Measurements from ENCODE around the gene SLC29A1. TPM values are rescaled to one million over a fixed set of nuclear protein-coding genes. Genes with fewer than 3 reads are reported as not detected.

Gene SLC29A1
- total RNA-seq, 1 donor from 2014 or later, result 125 TPM

DNA sequence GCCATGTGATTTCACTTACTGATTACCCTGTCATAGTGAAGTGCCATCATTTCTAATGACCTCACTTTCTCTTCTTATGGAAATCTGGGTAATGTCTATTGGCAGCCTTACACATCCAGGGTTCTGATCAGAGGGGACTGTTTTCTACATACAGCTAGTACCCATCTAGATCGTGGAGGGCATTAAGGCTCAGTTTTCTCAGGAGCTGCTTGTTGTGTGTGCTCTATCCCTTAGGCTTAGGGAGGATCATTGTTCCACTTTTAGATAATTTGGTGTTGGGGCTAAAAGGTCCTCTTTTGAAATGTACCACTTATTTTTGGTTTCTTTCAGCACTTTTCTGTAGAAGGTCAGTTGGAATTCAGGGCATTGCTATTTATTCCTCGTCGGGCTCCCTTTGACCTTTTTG, 27.3 kb downstream of the SLC29A1 start:
- intact Hi-C loops (cut with micrococcal nuclease), result no loop called here
- H3K27me3 Mint-ChIP-seq (ENCODE audit: low read depth), result peaks cover 3% of the 10 kb centered on the region
- peaks cover 90% of the 10 kb centered on the region for H3K36me3 Mint-ChIP-seq (ENCODE audit: low read depth)
- DNase-seq (ENCODE audit: low spot score), result no peak
- H3K9me3 Mint-ChIP-seq, result no peaks in the 10 kb centered on the region
- peak overlapping the region; percentile 96 for H3K4me3 Mint-ChIP-seq (ENCODE audit: low read depth)
- no peak overlapping the region for H3K27ac Mint-ChIP-seq
- peaks cover 51% of the 10 kb centered on the region for H3K4me1 Mint-ChIP-seq (ENCODE audit: low read depth)

DNA sequence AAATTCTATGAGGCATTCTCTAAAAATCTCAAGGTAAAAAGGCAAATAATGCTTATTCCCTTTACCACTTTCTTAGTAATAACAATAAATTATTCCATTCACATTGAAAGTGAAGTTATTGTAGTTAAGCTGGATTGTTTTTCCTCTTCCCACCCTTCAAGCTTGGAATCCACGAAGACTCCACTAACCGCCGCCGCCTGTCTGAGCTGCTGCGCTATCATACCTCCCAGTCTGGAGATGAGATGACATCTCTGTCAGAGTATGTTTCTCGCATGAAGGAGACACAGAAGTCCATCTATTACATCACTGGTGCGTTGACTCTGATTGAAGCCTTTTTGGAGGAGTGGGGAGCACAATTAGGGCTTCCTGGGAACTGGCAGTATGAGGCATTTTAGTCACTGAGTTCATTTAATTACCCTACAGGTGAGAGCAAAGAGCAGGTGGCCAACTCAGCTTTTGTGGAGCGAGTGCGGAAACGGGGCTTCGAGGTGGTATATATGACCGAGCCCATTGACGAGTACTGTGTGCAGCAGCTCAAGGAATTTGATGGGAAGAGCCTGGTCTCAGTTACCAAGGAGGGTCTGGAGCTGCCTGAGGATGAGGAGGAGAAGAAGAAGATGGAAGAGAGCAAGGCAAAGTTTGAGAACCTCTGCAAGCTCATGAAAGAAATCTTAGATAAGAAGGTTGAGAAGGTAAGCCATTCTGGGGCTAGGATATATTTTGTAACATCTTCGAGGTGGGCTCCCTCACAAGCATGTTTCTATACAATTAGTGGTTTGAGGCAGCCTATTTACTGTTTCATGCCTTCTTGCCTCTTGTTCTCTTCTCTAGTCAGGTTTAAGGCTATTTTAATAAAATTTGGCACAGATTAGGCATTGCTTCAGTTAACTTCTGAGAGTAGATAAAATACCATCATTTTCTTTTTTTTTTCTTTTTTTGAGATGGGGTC, 28.5 kb downstream of the SLC29A1 start:
- Mint-ChIP-seq H3K36me3 (ENCODE audit: low read depth) (peaks cover 96% of the 10 kb centered on the region), H3K4me1 (ENCODE audit: low read depth) (peaks cover 59% of the 10 kb centered on the region), H3K27ac (peak overlapping the region; percentile 25)

DNA sequence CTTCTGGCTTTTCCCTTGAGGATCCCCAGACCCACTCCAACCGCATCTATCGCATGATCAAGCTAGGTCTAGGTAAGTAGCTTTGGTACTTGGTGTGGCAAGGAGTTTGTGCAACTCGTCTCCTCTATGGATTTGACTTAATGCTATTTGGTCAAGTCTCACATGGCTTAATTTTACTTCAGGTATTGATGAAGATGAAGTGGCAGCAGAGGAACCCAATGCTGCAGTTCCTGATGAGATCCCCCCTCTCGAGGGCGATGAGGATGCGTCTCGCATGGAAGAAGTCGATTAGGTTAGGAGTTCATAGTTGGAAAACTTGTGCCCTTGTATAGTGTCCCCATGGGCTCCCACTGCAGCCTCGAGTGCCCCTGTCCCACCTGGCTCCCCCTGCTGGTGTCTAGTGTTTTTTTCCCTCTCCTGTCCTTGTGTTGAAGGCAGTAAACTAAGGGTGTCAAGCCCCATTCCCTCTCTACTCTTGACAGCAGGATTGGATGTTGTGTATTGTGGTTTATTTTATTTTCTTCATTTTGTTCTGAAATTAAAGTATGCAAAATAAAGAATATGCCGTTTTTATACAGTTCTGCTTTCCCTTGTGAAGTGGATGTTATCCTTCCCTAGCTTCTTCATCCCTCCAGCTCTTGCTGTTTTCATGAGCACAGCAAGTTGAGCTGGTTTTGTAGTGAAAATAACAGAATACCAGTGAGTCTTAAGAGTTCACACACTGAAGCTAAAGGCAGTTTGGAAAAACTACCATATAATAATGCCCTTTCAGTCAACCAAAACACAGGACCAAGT, 30.1 kb downstream of the SLC29A1 start:
- intact Hi-C loops (cut with micrococcal nuclease), result no loop called here
- peak; percentile 49 for DNase-seq (ENCODE audit: low spot score)
- H3K4me1 Mint-ChIP-seq (ENCODE audit: low read depth), result peaks cover 64% of the 10 kb centered on the region
- peaks cover 86% of the 10 kb centered on the region for H3K36me3 Mint-ChIP-seq (ENCODE audit: low read depth)
- H3K27me3 Mint-ChIP-seq (ENCODE audit: low read depth), result no peaks in the 10 kb centered on the region
- peak overlapping the region; percentile 23 for H3K4me3 Mint-ChIP-seq (ENCODE audit: low read depth)
- no peaks in the 10 kb centered on the region for H3K9me3 Mint-ChIP-seq
- H3K27ac Mint-ChIP-seq, result peak overlapping the region; percentile 55

More for the DNA sequence above, 28.5 kb downstream of the SLC29A1 start:
- intact Hi-C loops (cut with micrococcal nuclease), result no loop called here
- Mint-ChIP-seq H3K27me3 (ENCODE audit: low read depth) (peaks cover 2% of the 10 kb centered on the region), H3K9me3 (no peaks in the 10 kb centered on the region), H3K4me3 (ENCODE audit: low read depth) (peak overlapping the region; percentile 32)
- no peak for DNase-seq (ENCODE audit: low spot score)

DNA sequence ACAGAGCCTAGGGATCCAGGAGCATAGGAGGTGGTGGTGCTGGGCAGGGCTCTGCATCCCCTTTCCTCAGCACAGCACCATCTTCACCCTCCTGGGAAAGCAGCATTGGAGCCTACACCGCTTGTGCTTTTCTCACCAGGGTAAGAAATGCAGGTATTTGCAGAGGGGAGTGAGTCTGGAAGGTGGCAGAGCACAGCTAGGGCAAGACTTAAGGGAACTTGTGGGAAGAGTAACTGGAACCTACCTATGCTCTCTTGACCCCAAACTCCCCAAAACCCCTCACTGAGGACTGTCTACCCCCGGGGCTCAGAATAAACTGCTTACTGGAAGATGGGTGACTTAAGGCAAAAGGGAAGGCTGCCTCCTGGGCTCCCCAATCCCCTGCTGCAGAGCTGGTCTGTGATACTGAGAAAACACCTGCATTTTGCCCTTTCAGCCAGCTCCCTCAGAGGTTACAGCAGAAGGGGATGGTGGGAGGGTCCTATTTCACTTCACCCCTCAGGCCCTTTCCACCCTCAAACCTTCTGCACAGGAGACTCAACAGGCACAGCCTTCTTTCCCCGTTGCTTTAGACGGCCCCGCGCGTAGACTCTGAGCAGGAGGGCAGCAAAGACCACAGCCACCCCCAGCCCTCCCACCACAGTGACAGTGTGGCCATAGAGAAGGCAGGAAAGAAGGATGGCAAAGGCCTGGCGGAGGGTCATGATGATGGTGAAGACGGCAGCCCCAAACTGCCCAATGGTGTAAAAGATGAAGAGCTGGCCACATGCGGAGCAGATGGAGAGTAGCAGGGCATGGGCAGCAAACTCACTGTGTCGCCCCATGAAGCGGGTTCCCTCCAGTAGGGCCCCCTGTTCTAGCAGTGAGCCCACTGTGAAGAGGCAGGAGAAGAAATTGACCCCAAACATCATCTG, 31.1 kb downstream of the SLC29A1 start:
- Mint-ChIP-seq H3K27me3 (ENCODE audit: low read depth) (no peaks in the 10 kb centered on the region), H3K4me3 (ENCODE audit: low read depth) (peak overlapping the region; percentile 11), H3K36me3 (ENCODE audit: low read depth) (peaks cover 84% of the 10 kb centered on the region), H3K4me1 (ENCODE audit: low read depth) (peaks cover 63% of the 10 kb centered on the region), H3K27ac (peak overlapping the region; percentile 72), H3K9me3 (no peaks in the 10 kb centered on the region)
- DNase-seq (ENCODE audit: low spot score), result no peak
- intact Hi-C loops (cut with micrococcal nuclease), result loop anchor here (5.0 kb wide), 2 partner anchors 482 to 617 kb away; partner anchors contain the start of genes MAD2L1BP and VEGFA

DNA sequence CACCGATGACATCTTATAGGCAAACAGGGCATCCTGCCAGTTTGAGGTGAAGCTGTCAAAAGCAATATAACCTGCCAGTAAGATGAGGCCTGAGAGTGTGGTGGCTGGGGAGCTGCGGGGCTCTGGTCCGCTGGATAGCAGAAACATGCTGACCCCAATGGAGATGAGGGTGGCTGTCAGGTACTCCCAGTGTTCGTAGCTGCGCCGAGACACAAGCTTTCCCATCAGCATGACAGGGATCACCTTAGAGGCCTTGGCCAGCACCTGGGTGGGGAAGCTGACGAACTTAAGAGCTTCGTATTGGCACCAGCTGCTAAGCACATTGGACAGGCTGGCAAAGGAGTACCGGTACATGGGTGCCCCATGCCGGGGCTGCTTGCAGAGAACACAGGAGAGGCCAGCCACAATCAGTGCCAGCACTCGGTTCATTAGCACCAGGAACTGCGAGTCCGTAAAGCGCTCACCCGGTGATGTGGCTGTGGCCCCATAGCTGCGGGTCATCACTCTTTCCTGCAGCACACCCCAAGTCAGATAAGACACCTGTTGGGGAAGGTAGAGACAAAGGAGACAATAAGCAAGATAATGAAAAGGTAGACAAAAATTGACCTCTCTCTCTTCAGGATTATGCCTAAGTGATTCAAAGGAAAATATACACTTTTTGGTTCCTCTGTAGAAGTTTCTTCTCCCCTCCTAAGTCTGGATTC, 31.9 kb downstream of the SLC29A1 start:
- Mint-ChIP-seq H3K4me3 (ENCODE audit: low read depth) (peak overlapping the region; percentile 84), H3K27ac (peak overlapping the region; percentile 72), H3K36me3 (ENCODE audit: low read depth) (peaks cover 77% of the 10 kb centered on the region), H3K4me1 (ENCODE audit: low read depth) (peaks cover 55% of the 10 kb centered on the region), H3K27me3 (ENCODE audit: low read depth) (no peaks in the 10 kb centered on the region), H3K9me3 (no peaks in the 10 kb centered on the region)
- intact Hi-C loops (cut with micrococcal nuclease), result loop anchor here (5.0 kb wide), 2 partner anchors 483 to 618 kb away; partner anchors contain the start of genes MAD2L1BP and VEGFA
- no peak for DNase-seq (ENCODE audit: low spot score)

DNA sequence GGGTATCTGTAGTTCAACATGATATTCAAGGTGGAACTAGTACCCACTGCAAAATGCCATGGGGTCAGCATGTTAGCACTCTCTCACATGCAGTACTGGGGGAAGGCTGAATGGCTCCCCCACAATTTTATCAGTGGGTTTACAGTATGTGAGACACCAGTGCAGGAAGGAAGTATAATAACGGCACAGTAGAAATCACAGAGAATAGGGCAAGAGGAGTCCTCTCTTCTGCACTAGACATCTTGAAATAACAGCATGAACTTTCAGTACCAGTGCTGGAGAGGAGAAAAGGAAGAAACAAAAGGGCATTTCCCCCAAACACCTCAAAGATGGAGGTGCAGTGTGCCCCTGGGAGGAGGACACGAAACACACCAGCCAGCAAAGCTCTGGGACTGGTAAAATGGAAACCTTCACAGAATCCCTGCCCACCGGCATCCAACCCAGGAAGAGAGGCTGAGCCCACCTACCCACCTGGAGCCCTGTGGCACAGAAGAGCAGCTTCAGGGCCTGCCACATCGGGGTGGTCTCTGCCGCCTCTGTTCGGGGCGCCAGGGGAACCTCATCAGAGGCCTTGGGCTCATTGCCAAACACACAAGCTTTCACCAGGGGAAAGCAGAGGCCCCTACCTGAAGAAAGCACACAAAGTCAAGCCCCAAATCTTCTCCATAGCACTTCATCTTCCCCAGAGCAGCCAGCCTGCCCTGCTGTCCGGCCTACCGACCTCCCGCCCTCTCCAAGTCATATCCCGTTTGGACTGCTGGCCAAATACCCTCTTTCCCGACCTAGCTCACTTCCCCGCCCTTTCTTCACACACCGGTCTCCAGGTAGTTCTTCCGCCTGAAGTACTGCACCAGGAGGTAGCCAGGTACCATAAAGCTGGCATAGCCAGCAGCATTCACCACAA, 32.7 kb downstream of the SLC29A1 start:
- Mint-ChIP-seq H3K4me1 (ENCODE audit: low read depth) (peaks cover 54% of the 10 kb centered on the region), H3K4me3 (ENCODE audit: low read depth) (peak overlapping the region; percentile 84), H3K27me3 (ENCODE audit: low read depth) (no peaks in the 10 kb centered on the region), H3K36me3 (ENCODE audit: low read depth) (peaks cover 77% of the 10 kb centered on the region), H3K9me3 (no peaks in the 10 kb centered on the region), H3K27ac (peak overlapping the region; percentile 72)
- intact Hi-C loops (cut with micrococcal nuclease), result loop anchor here (1.0 to 5.0 kb wide), 5 partner anchors 9 to 619 kb away; partner anchors contain the start of genes HSP90AB1, MAD2L1BP and VEGFA
- DNase-seq (ENCODE audit: low spot score), result no peak

DNA sequence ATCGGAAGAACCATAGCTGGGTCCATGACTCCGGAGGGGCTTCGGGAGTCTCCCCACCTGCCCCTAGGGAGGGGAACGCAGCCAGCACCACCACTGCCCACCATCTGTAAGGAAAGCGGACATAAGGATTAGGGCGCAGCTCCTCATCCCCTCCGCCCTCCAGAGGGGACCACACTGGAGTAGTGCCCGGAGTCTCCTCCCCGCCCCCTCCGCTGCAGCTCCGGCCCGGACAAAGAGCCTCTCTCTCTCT, 33.3 kb downstream of the SLC29A1 start:
- no peaks in the 10 kb centered on the region for H3K9me3 Mint-ChIP-seq
- H3K36me3 Mint-ChIP-seq (ENCODE audit: low read depth), result peaks cover 73% of the 10 kb centered on the region
- H3K27me3 Mint-ChIP-seq (ENCODE audit: low read depth), result no peaks in the 10 kb centered on the region
- intact Hi-C loops (cut with micrococcal nuclease), result loop anchor here (1.0 to 5.0 kb wide), 6 partner anchors 9 to 619 kb away; partner anchors contain the start of genes HSP90AB1, MAD2L1BP, NFKBIE and VEGFA
- H3K4me1 Mint-ChIP-seq (ENCODE audit: low read depth), result peaks cover 54% of the 10 kb centered on the region
- peak overlapping the region; percentile 84 for H3K4me3 Mint-ChIP-seq (ENCODE audit: low read depth)
- no peak for DNase-seq (ENCODE audit: low spot score)
- H3K27ac Mint-ChIP-seq, result peak overlapping the region; percentile 72

DNA sequence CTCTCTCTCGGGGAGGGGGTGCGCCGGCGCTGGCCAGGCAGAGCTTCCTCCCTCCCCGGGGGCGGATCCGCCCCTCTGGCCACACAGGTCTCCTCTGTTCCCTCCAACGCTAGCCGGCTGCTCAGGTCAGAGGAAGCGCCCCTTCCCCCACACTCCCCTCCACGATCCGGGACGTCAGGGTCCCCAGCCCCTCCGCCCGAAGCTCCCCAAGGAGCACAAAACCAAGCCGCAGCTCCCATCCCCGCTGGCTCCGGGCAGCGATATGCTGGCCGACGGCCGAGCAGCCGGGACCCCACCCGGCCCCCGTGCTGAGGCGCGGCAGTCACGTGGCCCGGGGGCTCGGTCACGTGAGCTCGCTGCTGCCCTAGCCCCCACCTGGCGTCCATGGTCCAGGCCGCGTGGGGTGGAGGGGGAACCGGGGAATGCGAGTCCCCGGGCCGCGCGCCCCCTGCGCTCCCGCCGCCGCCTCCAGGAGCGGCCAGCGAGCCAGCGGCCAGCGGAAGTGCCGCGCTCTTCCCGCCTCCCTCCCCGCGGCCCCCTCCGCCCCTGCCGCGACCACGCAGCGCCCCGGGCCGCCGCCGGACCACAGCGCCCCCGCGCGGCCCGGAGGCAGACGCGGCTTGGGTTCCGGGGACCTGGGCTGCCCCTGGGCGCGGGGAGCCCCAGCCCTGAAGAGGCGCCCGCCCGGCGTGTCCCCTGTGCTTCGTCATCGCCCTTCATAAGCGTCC, 33.8 kb downstream of the SLC29A1 start, which contains the start of gene SLC35B2:
Gene SLC35B2 (minus strand): TSS at position 504 of the 728 bp plus-strand sequence. CDS start 118 bp downstream, at position 386.
- DNase-seq (ENCODE audit: low spot score), result peak; percentile 65
- Mint-ChIP-seq H3K4me1 (ENCODE audit: low read depth) (peaks cover 51% of the 10 kb centered on the region), H3K9me3 (no peaks in the 10 kb centered on the region), H3K36me3 (ENCODE audit: low read depth) (peaks cover 73% of the 10 kb centered on the region), H3K4me3 (ENCODE audit: low read depth) (peak within 1 kb of the TSS; percentile 84), H3K27me3 (ENCODE audit: low read depth) (no peaks in the 10 kb centered on the region), H3K27ac (peak within 1 kb of the TSS; percentile 85)
- intact Hi-C loops (cut with micrococcal nuclease), result loop anchor here (1.0 to 5.0 kb wide), 5 partner anchors 8 to 620 kb away; partner anchors contain the start of genes MAD2L1BP, NFKBIE and VEGFA

DNA sequence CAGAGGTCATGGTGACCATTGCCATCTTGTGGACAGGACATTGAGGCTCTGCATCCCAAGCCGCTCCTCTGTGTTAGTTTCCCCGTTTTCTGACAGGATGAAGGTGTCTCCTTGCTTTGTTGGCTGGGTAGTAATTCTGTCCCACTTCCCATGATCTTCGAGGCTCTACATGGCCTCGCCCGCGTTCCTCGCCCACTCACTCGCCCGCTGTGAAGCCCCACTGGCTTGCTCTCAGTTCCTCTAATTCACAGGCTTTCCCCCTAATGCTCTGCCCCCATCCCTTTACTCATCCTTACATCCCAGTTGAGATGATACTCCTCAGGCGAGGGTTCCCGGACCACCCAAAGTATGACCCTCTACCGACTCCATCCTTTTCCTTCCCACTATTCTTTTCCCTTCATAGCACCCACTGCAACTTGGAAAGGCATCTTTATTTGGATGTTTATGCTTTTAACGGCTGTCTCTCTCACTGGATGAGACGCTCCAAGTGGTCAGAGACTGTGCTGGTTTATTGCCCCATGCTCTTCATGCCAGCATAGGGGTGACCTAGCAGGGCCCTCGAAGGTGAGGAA, 34.4 kb downstream of the SLC29A1 start:
- peaks cover 55% of the 10 kb centered on the region for H3K4me1 Mint-ChIP-seq (ENCODE audit: low read depth)
- H3K36me3 Mint-ChIP-seq (ENCODE audit: low read depth), result peaks cover 73% of the 10 kb centered on the region
- peak overlapping the region; percentile 78 for H3K4me3 Mint-ChIP-seq (ENCODE audit: low read depth)
- no peaks in the 10 kb centered on the region for H3K27me3 Mint-ChIP-seq (ENCODE audit: low read depth)
- H3K9me3 Mint-ChIP-seq, result no peaks in the 10 kb centered on the region
- DNase-seq (ENCODE audit: low spot score), result no peak
- intact Hi-C loops (cut with micrococcal nuclease), result loop anchor here (1.0 to 5.0 kb wide), 5 partner anchors 7 to 621 kb away; partner anchors contain the start of genes MAD2L1BP, NFKBIE and VEGFA
- H3K27ac Mint-ChIP-seq, result peak overlapping the region; percentile 85

DNA sequence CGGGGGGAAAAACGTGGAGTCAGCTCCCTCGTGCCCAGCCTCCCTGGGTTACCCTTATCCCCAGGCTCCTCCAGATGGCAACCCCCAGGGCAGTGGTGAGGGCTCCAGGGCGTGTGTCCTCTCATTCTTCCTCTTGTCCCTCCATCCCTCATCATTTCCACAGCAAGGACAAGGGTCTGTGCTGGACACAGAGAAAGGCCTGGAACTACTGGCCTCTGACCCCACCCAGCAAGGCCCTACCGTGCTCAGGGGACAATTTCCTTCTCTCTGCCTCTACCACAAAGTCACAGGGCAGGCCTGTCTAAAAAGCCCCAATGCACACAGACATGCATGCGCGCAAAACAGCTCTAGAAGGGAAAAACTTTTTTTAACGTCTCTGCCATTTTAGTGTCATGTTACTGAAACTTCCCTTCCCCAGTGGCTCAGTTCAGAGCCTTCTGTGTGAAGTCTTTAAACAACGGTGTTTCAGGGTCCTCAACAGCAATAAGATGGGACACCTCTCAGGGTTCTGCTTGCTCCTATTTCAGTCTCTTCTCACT, 35.0 kb downstream of the SLC29A1 start:
- H3K36me3 Mint-ChIP-seq (ENCODE audit: low read depth), result peaks cover 73% of the 10 kb centered on the region
- intact Hi-C loops (cut with micrococcal nuclease), result loop anchor here (5.0 kb wide), 2 partner anchors 486 to 621 kb away; partner anchors contain the start of genes MAD2L1BP and VEGFA
- H3K4me3 Mint-ChIP-seq (ENCODE audit: low read depth), result peak overlapping the region; percentile 78
- H3K27me3 Mint-ChIP-seq (ENCODE audit: low read depth), result no peaks in the 10 kb centered on the region
- H3K4me1 Mint-ChIP-seq (ENCODE audit: low read depth), result peaks cover 57% of the 10 kb centered on the region
- no peak for DNase-seq (ENCODE audit: low spot score)
- H3K9me3 Mint-ChIP-seq, result no peaks in the 10 kb centered on the region
- H3K27ac Mint-ChIP-seq, result peak overlapping the region; percentile 85

Data from activated T-helper 2 cell treated with anti-CD3 and anti-CD28 coated beads, Interferon-gamma antibody, Interleukin-2, Interleukin-4, amounts not matched to agents 10 μg/mL and 5 μg/mL and 100 μg/mL, durations not matched to agents 14 hours and 24 hours and 36 hours (primary cell).